HK-2 (cell line): ENCODE data around the gene EPB42.

Experiments used
- DNase-seq: peaks from one replicate; pipeline ENCODE4 v3.0.0-alpha.2; 2018; ENCODE audit not compliant: unreplicated experiment

EPB42 gene

GRCh38 chr15:43220991-43221403 lies at the start of gene EPB42:
EPB42 (minus strand) TSS chr15:43221018; CDS start chr15:43220825, 193 bp downstream.
- no peak for DNase-seq

- DNase-seq = no peak
These were observed 49.4 kb upstream of the EPB42 start for GRCh38 chr15:43270113-43270665.

- peak; percentile 18 for DNase-seq
These were observed 47.6 kb upstream of the EPB42 start for GRCh38 chr15:43268111-43269105.

GRCh38 chr15:43267439-43267838 lies 46.6 kb upstream of the EPB42 start:
- DNase-seq = no peak

- DNase-seq = no peak
These were observed 46.0 kb upstream of the EPB42 start, which contains the start of gene TGM5 for GRCh38 chr15:43266834-43267233. TGM5 (minus strand) TSS chr15:43266928; CDS start chr15:43266849, 79 bp downstream.

- DNase-seq = no peak
These were observed 45.6 kb upstream of the EPB42 start for GRCh38 chr15:43266386-43266785.

GRCh38 chr15:43260011-43260615 lies 39.3 kb upstream of the EPB42 start:
- DNase-seq = no peak

- no peak for DNase-seq
These were observed 38.0 kb upstream of the EPB42 start for GRCh38 chr15:43258781-43259180.

GRCh38 chr15:43256341-43256740 lies 35.5 kb upstream of the EPB42 start:
- DNase-seq = no peak

- no peak for DNase-seq
These were observed 34.6 kb upstream of the EPB42 start for GRCh38 chr15:43255376-43255775.

- DNase-seq = peak; percentile 79
These were observed 32.9 kb upstream of the EPB42 start for GRCh38 chr15:43253431-43254403.

- DNase-seq = no peak
These were observed 31.0 kb upstream of the EPB42 start for GRCh38 chr15:43251871-43252250.

GRCh38 chr15:43251185-43251870 lies 30.5 kb upstream of the EPB42 start:
- DNase-seq = no peak

- no peak for DNase-seq
These were observed 30.0 kb upstream of the EPB42 start for GRCh38 chr15:43250785-43251184.

GRCh38 chr15:43249699-43250203 lies 28.9 kb upstream of the EPB42 start:
- DNase-seq = peak; percentile 70

- DNase-seq = no peak
These were observed 28.4 kb upstream of the EPB42 start for GRCh38 chr15:43249236-43249635.

- DNase-seq = no peak
These were observed 25.5 kb upstream of the EPB42 start for GRCh38 chr15:43246261-43246774.

GRCh38 chr15:43244092-43244491 lies 23.3 kb upstream of the EPB42 start:
- DNase-seq = no peak

GRCh38 chr15:43243020-43243645 lies 22.3 kb upstream of the EPB42 start:
- no peak for DNase-seq

GRCh38 chr15:43242616-43243015 lies 21.8 kb upstream of the EPB42 start:
- no peak for DNase-seq
